DMS153 treated with DMSO at 0.1 percent for 48 hours (cell line): Measurements from ENCODE around the gene SLC22A23.

Source experiments
- DNase-seq: peaks from one replicate; lab custom pipeline; 2025; ENCODE audit not compliant: unreplicated experiment; lab: John Stamatoyannopoulos, UW

Gene SLC22A23

GRCh38 chr6:3473773-3474172 is 16.9 kb upstream of the SLC22A23 start:
- no peak for DNase-seq

DNA sequence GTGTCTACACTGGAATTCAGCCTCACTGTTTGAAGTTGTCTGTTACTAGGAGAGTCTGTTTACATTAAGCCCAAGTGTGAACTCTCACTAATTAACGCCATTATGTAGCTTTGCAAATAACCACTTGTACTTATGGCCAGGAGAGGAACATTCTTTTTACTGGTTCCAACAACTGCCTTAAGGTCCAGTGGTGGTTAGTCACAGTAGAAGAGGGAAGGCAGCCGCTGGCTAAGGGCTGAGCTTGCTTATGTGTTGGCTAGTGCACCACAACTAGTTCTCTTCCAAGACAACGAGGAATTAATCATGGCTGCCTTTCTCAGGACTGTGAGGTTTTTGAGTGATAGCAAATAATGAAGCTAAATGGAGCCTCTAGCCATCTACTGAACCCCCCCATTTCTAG is 14.9 kb upstream of the SLC22A23 start:
- DNase-seq, result no peak

DNA sequence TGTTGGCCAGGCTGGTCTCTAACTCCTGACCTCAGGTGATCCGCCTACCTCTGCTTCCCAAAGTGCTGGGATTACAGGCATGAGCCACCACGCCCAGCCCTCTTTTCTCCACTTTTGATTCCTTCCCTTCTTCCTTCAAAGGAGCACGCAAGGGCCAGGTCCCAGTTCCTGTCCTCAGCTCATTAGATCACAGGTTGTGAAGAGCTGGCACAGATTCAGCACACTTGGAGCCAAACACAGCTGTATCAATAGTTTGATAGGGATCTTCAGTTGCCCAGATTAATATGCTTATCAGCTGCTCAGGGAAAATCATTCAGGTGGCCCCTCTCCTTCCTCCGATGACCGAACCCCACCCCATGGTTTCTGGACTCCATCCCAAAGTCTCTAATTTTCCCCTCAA is 14.4 kb upstream of the SLC22A23 start:
- DNase-seq, result no peak

GRCh38 chr6:3468585-3468984 is 11.7 kb upstream of the SLC22A23 start:
- DNase-seq, result no peak

GRCh38 chr6:3467996-3468395 is 11.1 kb upstream of the SLC22A23 start:
- DNase-seq, result no peak

GRCh38 chr6:3466488-3467219 is 9.8 kb upstream of the SLC22A23 start:
- no peak for DNase-seq

DNA sequence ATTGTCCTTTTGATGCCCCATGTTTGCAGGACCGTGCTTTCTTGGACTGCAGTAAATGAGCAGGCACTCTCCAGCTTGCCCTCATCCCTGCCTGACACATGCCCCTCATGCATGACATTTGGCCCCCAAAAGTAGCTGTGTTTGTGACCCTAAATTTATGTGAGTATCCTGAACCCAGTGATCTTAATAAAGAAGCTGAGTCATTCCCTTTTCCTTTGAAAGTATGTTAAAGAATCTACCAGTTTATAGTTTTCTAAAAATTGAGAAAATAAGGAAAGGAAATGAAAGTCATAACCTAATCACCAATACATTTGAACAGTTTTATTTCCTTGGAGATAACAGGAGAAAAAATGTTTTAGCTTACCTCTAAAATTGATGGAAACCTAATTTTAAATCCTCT is 3.4 kb upstream of the SLC22A23 start:
- DNase-seq, result no peak

- no peak for DNase-seq
These were observed 2.0 kb upstream of the SLC22A23 start for GRCh38 chr6:3458706-3459421.

GRCh38 chr6:3457710-3458602 is 1.1 kb upstream of the SLC22A23 start:
- DNase-seq, result peak; percentile 33

GRCh38 chr6:3456395-3456897 is 404 bp downstream of the SLC22A23 start:
- no peak for DNase-seq

DNA sequence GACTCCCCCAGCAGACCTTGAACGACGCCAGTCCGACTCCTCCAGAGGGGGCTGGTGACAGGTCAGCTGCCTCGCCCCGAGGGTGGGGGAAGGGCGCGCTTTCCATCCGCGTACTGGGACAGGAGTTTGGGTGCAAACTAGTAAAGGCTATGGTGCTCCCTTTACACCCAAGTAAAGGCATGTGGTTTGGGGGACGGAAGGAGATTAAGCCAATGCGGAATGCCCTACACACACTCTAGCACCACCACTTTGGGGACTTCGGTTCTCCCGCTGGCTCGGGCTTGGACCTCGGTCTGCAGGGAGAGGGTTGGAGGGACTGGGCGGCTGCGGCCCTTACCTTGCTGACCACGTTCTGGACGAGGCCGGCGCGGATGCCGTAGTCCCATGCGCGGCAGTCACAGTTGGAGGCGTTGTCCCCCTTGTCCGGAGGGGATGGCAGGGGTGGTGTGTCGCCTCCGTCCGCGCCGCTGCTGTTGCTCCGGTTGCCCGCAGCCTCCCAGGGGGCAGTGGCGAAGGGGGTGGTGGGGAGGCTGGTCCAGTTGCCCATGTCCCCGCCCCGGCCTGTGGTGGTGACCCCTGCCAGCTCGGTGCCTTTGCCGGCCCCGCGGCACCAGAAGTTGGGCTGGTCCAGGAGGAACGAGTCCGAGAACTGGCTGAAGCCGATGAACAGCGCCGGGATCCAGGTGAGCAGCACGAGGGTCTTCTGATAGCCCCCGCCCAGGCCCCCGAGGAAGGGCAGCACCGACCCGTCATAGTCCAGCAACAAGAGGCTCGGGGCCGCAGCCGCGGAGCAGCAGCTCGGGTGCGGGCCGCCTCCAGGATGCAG is 1.1 kb downstream of the SLC22A23 start:
- DNase-seq, result no peak

GRCh38 chr6:3455147-3455568 is 1.7 kb downstream of the SLC22A23 start:
- DNase-seq, result no peak

DNA sequence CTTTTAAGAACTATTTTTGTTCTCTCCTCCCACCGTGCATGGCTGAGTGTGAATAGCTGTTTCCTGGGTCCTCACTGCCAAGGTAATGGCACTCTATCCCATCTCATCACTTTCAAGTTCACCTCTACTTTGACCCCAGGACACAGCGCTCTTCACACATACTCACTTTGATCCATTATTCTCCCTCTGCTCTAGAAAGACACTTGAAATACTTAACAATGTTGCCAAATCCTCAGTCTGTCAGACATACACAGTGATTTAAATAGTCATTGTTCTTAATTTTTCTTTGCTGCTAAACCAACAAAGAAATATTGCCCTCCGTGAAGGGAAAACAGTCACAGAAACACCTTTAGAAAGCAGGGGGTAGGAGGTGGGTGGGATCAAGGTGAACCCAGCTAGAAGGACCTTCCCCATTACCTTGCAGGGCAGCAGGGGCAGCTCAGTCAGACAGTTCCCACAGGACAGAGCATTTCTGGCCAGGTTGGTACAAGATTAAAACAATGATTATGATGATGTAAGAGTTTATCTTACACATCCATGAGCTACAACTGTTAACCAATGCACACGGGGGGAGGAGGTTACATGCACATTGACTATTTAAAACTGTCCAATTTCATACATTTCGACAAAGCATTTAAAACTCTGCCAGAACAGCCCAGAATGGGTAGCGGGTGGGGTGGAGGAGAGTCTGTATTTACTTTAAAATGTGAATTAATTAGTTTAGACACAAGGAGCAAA is 2.4 kb downstream of the SLC22A23 start:
- no peak for DNase-seq

DNA sequence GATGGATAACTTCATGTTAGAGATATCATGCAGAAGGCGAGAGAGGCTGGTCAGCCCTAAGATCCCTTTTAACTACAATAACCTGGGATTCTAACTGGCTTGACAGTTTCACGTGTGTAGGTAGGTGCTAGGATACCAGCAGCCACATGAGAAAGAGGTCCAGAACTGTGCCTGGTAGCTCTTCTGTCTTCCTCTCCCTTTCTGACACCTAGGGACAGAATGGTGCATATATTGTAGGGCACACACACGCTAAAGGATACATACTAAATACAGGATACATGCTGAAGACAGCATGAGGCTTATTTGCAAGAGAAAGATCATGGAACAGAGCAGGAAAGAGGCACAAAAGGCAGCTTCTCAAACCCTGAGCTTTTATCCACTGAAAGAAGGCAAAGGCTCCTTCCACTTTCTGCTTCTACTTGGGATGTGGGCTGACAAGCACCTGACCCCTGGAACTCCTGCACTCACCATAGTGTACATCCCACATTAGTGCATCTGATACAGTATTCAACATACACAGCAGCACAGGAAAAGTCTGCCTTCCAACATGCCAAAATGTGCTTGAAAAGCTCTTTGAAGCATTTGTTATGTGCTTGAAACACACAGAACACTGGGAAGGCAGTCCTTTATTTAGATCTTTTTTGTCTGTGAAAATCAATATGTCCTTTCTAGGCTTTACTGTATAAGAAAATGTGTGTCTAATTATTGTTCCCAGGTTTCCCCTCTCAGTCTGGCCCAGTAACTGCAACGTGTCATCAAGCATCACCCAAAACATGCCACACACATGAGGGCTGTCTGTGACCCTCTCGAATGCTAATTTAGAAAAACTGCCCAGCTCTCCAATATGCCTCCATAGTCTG is 3.2 kb downstream of the SLC22A23 start:
- DNase-seq, result no peak

DNA sequence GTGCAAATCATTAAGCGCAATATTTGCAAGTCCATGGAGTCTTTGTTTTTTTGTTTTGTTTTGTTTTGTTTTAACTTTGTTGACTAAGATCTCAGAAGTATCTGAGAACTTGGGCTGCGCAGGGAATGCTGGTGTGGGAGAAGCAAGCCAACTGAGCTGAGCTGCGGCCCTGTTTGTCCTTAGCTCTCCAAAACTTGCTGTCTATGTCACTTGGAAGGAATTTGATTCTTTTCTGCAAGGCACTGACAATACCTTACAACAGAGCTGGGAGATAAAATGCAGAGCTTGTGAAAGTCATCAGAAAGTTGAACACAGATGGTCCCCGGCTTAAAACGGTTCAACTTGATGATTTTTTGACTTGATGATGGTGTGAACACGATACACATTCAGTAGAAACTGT is 5.4 kb downstream of the SLC22A23 start:
- DNase-seq, result no peak

- no peak for DNase-seq
These were observed 6.0 kb downstream of the SLC22A23 start for GRCh38 chr6:3450888-3451287.

DNA sequence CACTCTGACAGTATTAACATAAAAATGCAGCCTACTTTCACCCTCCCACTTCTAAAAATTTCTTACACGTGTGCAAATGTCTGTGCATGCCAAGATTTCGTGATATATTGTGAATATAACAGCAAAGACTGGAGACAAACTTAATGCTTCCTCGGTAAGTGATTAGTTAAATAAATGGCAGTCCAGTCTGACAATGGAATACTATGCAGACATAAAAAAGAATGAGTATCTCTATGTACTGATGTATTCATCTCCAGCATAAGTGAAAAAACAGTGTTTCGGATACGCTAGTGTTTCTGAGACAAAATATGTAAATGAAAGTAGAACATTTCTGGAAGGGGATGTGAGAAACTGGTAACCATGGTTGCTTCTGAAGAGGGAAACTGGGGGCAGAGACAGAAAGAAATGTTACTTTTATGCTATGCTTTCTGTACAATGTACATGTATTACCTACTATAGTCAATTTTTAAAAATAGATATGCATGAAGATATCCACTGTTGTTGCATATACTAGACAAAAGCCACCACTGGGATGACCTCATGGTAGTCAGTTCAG is 7.0 kb downstream of the SLC22A23 start:
- DNase-seq, result no peak

- DNase-seq, result no peak
These were observed 7.5 kb downstream of the SLC22A23 start for GRCh38 chr6:3449321-3449720.

DNA sequence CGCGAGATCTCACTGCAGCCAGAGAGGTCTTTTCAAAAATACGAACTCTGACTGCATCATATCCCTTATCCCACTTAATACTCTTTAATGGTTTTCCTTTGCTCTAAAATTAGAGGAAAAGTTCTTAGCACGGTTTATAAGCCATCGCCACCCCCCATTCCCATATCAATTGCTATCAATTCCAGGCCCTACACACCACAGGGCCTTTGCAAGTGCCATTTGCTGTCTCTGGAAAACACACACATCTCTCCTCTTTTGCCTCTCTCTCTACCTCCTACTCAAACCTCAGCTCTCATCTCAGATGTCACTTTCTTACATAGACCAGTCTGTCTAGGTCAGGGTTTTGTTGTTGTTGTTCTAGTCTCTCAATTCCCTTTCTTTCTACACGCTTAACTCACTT is 9.8 kb downstream of the SLC22A23 start:
- DNase-seq, result no peak
